NCI-H1694 treated with DMSO at 0.1 percent for 48 hours (cell line): Measurements from ENCODE around the gene LDB2.

Source experiments
- DNase-seq: peaks from one replicate; lab custom pipeline; 2025; lab: John Stamatoyannopoulos, UW

The LDB2 gene

GRCh38 chr4:16843831-16844508 lies 54.5 kb downstream of the LDB2 start:
- DNase-seq: no peak

GRCh38 chr4:16838226-16838875 lies 60.1 kb downstream of the LDB2 start:
- DNase-seq: no peak

- DNase-seq: no peak
Observed at GRCh38 chr4:16837475-16837874, 61.0 kb downstream of the LDB2 start.

- DNase-seq: no peak
Observed at GRCh38 chr4:16836324-16836723, 62.1 kb downstream of the LDB2 start.

GRCh38 chr4:16835597-16836247 lies 62.7 kb downstream of the LDB2 start:
- DNase-seq: no peak

- no peak for DNase-seq
Observed at GRCh38 chr4:16834814-16835213, 63.6 kb downstream of the LDB2 start.

GRCh38 chr4:16833722-16834121 lies 64.7 kb downstream of the LDB2 start:
- DNase-seq: no peak

- DNase-seq: no peak
Observed at GRCh38 chr4:16830081-16830480, 68.4 kb downstream of the LDB2 start.

GRCh38 chr4:16827794-16828724 lies 70.4 kb downstream of the LDB2 start:
- no peak for DNase-seq

- DNase-seq: no peak
Observed at GRCh38 chr4:16827045-16827444, 71.4 kb downstream of the LDB2 start.

GRCh38 chr4:16826406-16826910 lies 72.0 kb downstream of the LDB2 start:
- DNase-seq: no peak

GRCh38 chr4:16824278-16824806 lies 74.1 kb downstream of the LDB2 start:
- DNase-seq: no peak

GRCh38 chr4:16820329-16820728 lies 78.1 kb downstream of the LDB2 start:
- DNase-seq: no peak

- DNase-seq: no peak
Observed at GRCh38 chr4:16819652-16820051, 78.8 kb downstream of the LDB2 start.

- no peak for DNase-seq
Observed at GRCh38 chr4:16818005-16818404, 80.4 kb downstream of the LDB2 start.

- no peak for DNase-seq
Observed at GRCh38 chr4:16817286-16817685, 81.2 kb downstream of the LDB2 start.

GRCh38 chr4:16814361-16814760 lies 84.1 kb downstream of the LDB2 start:
- DNase-seq: no peak

- DNase-seq: no peak
Observed at GRCh38 chr4:16812041-16812440, 86.4 kb downstream of the LDB2 start.

GRCh38 chr4:16809943-16810342 lies 88.5 kb downstream of the LDB2 start:
- no peak for DNase-seq

GRCh38 chr4:16809064-16809463 lies 89.4 kb downstream of the LDB2 start:
- DNase-seq: no peak

GRCh38 chr4:16807355-16807754 lies 91.1 kb downstream of the LDB2 start:
- no peak for DNase-seq

- DNase-seq: no peak
Observed at GRCh38 chr4:16804581-16804980, 93.9 kb downstream of the LDB2 start.
